SKM-1 treated with dmso at 0.1 percent for 144 hours (cell line): Measurements from ENCODE around the gene SBK3.
"Not testable (repeated sequence)": the region's sequence is repeated elsewhere in the genome, so short reads cannot be mapped to it uniquely, and the experiment has no call there.

ENCODE experiments used
- DNase-seq: peaks from one replicate; lab custom pipeline; 2025; ENCODE audit not compliant: unreplicated experiment; lab: John Stamatoyannopoulos, UW

The SBK3 gene, protein sequence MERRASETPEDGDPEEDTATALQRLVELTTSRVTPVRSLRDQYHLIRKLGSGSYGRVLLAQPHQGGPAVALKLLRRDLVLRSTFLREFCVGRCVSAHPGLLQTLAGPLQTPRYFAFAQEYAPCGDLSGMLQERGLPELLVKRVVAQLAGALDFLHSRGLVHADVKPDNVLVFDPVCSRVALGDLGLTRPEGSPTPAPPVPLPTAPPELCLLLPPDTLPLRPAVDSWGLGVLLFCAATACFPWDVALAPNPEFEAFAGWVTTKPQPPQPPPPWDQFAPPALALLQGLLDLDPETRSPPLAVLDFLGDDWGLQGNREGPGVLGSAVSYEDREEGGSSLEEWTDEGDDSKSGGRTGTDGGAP

DNA sequence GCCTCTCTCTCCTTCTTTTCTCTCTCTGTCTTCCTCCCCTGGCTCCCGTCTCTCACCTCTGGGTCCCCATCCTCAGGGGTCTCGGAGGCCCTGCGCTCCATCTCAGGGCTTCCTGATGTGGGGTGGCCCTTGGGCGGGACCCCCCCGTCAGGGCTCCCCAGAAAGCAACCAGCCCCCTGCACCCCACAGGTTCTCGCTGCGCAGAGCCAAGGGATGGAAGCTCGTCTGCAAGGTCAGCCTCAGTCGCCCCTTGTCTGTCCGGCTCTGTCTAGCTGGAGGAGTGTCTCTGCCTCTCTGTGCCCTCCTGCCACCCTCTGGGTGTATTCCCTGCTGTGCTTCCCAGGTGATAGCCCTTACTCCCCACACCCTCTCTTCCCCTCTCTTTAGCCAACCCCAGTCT is at the start of gene SBK3:
Gene SBK3, minus strand, starts transcription at position 101 of the 400 bp plus-strand sequence. Its CDS starts 0 bp downstream, at position 101.
- DNase-seq: no peak

DNA sequence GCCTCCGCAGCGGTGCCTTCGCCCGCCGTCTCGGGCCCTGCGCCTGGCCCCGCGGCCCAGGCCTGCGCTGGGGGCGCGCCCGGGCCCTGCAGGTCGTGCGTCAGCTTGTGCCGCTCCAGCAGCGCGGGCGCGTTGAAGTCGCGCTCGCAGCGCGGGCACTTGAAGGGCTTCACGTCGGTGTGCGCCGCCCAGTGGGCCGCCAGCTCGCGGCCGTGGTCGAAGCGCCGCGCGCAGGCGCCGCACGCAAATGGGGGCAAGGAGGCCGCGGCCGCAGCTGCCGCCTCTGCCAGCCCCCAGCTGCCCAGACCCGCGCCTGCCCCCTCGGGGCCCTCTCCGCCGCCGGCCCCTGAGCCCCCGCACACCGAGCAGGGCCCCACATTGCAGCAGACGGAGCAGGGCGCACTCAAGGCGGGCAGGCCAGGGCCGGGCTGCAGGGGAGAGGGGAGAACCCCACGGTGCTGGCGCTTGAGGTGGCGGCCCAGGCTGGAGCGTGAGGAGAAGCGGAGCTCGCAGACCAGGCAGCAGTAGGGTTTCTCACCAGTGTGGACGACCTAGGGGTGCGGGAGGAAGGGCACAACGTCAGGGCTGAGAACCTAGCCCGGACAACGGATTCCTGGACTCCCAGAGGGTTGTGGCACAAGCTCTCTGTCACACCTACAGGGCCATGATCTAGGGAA is 47.9 kb upstream of the SBK3 start:
- no peak for DNase-seq

DNA sequence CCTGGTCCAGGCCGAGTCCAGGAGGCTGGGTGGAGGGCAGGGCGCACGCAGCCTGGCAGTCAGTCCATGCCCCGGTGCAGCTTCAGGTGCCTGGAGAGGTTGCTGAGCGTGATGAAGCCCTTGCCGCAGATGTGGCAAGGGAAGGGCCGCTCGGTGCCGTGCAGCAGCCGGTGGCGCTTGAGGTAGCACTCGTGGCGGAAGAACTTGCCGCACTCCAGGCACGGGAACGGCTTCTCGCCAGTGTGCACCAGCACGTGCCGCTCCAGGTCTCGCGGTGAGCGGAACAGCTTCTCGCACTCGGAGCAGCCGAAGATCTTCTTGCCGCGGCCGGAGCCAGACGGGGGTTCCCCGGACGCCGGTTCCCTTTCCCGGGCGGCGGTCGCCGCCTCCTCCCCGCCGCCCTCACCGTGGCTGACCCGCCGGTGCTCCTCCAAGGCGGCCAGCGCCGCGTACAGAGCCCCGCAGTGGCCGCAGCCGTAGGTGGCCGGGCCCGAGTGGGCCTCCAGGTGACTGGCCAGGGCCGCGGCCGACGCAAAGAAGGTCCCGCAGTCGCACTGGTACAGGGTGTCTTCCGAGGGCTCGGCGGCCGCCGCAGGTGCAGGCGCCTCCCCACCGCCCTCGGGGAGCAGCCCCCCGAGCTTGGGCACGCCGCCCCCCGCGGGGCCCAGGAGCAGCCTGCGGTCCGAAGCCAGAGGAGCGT is 47.2 kb upstream of the SBK3 start:
- no peak for DNase-seq

DNA sequence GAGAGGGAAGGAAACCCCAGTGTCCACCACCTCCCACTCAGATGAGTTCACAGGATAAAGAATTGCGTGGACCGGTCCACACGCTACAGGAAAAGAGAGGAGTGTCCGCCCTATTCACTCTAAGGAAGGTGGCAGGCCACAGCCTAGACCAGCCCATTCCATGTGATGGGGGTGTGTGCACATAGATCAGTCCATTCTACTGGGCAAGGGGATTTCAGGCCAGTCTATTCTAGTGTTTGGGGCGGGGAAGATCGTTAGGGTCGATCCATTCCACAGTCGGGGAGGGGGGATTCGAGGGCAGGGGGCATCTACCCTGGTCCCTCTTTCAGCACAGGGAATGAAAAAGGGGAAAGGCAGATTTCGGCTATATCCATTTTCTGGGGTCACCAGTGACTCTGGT is 46.2 kb upstream of the SBK3 start:
- no peak for DNase-seq

DNA sequence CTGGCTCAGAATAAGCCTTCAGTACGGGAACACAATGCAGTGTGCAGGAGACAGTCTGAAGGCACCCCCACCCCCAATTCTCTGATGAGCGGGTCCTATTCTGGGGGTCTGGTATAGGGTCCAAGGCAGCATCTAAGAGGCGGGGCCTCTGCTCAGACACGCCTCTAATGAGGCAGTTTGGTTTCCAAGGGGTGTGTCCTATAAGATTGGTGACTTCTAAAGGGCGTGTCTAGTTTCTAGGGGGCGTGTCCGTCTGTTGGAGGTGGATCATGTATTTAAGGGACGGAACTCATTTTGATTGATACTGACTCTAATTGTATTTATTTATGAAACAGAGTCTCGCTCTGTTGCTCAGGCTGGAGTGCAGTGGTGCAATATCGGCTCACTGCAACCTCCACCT is 45.3 kb upstream of the SBK3 start:
- DNase-seq: no peak

DNA sequence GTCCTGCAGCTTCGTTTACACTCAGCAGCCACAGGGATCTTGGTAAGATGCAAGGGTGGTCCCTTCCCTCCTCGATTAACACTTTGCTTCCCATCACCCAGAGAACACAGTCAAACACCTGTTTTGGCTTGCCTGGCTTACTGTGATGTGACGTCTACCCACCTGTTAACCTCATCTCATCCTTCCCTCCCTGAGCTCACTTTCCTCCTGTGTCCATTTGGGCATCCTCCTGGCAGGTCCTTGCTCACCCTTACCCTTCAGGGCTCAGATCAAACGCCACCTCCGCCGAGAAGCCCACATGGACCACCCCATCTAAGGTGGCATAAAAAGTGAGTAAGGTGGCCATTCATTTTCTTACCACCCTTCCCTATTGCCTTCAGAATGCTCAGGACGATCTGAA is 44.8 kb upstream of the SBK3 start:
- no peak for DNase-seq

DNA sequence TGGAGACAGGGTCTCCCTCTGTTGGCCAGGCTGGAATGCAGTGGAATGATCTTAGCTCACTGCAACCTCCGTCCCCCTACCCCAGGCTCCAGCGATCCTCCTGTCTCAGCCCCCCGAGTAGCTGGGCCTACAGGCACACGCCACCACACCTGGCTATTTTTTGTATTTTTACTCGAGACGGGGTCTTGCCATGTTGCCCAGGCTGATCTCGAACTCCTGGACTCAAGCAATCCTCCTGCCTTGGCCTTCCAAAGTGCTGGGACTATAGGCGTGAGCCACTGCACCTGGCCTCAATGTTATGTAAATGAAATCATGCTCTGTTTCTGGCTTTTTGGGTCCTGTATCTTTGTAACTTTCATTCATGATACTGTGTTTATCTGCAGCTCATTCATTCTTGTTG is 43.4 kb upstream of the SBK3 start:
- DNase-seq: no peak

DNA sequence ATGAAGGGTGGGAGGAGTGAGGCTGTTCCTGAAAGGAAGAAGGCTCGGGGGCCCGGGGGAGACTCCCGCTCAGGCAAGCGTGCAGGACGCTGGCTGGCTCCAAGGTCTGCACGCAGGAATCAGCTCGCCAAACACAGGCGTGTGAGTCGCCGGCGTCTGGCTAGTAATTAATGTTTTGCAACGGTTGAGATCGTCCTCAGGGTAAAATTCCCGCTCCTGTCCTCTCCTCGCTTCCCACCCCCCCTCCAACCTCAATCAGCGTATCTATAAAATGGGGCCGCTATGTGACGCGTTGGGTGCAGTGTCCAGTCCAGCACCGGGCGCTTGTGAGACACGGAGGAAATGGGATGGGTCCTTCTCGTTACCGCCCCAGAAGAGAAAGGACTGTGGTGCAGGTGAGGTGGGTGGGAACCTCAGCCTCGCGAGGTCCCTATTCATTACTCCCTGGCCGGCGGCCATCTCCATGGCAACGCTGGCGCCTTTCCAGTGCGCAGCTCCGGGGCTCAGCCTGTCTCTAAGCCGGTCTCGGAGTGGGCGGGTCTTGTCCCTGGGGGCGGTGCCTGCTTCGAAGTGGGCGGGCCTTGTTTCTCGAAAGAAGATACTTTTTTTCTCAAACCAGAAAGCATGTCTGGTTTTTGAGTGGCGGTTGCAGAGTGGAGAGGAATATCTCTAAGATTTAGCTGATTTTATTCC is 41.8 kb upstream of the SBK3 start:
- peak; percentile 15 for DNase-seq

DNA sequence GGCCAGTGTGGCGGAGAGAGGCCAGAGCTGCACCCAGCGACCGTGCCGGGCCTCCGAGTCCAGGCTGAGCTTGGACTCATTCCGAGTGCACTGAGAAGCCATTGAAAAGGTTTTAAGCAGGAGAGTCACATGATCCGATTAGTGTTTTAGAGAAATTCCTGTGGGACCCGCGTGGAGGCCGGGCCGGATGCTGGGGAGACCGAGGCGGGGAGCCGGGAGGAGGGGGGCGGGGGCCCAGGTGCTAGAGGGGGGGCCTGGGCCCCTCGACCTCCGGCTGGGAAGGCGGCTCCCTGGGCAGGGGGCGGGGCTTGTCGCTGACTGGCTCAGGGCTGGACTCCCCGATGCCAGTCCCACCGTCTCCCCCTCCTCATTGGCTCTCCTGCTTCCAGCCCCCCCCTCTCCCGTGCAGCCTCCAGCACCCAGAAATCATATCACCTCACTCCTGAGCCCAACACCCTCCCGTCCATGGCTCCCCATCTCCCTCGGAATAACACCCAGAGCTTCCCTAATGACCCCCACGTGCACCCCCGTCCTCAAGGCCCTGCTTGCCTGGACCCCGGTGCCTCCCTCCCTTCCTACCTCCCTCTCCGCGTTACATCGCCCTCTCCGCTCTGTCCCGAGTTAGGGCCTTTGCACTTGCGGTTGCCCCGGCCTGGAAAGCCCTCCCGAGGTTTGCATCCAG is 40.5 kb upstream of the SBK3 start:
- DNase-seq: no peak

DNA sequence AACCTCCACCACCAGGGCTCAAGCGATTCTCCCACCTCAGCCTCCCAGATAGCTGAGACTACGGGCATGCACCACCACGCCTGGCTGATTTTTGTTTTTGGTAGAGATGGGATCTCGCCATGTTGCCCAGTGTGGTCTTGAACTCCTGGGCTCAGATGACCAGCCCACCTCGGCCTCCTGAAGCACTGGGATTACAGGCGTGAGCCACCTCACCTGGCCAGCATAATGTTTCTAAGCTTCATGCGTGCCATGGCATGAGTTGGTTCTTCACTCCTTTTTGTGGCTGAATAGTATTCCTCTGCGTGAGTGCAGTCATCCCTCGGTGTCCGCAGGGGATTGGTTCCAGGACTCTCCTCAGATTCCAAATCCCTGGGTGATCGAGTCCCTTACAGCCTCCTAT is 39.5 kb upstream of the SBK3 start:
- DNase-seq: no peak

DNA sequence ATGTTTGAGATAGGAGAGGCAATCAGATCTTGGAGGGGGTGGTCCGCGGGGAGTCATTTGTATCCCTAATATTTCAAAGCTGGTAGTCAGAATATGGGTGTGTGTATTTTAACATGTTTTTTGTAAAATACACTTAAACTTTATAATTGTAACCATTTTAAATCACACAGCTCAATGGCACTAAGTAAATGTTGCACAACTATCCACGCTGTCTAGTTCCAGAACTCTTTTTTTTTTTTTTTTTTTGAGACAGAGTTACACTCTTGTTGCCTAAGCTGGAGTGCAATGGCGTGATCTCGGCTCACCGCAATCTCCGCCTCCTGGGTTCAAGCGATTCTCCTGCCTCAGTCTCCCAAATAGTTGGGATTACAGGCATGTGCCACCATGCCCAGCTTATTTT is 38.6 kb upstream of the SBK3 start:
- DNase-seq: not testable (repeated sequence)

DNA sequence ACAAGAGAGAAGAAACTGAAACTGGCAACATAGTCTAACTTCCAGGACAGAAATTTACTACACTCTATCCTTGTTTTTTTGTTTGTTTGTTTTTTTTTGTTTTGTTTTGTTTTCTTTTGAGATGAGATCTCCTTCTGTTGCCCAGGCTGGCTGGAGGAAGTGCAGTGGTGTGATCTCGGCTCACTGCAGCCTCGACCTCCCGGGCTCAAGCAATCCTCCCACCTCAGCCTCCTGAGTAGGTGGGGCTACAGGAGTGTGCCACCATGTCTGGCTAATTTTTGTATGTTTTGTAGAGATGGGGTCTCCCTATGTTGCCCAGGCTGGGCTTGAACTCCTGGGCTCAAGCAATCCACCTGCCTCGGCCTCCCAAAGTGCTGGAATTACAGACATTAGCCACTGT is 36.9 kb upstream of the SBK3 start:
- not testable (repeated sequence) for DNase-seq

DNA sequence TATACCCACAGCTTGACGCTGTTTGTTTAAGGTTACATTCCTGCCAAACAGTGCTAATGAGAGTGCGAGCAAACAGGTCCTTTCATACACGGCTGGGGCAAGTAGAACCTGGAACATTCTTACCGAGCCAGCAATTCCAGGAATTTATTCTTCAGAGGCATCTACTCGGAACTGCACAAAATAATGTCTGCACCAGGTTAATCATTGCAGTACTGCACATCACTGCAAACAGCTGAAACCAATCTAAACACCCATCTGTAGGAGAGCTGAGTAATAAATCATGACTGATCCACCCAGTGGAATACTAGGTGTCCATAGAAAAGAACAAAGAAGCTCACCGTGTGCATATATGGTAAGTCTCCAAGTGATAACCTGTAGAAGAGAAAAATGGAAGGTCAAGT is 36.5 kb upstream of the SBK3 start:
- no peak for DNase-seq

DNA sequence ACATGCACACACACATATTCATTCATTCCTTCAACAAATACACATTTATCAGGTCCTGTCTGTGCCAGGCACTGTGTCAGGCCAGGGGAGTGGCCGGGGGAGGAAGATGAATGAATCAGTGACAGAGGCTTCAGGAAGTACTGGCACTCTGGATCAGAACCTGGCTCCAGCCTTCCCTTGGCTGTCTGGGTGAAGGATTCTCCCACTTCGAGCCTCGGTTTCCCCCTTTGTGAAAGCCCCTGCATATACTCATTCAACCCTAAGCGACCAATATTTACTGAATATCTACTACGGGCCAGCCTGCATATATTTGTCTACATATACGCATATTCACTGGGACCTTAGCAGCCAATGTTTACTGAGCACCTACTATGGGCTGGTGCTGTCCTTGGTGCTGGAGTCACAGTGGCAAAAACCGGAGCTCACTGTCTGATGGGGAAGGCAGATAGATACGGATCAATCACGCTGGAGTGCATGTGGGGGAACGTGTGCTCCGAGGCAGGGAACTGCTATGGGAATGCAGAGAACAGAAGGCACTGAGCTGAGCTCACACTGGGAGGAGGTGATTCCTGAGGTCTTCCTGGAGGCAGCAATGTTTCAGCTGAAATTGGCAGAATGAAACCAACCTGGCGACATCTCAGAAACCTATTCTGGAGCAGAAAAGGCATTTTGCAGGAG is 35.9 kb upstream of the SBK3 start:
- DNase-seq: no peak

DNA sequence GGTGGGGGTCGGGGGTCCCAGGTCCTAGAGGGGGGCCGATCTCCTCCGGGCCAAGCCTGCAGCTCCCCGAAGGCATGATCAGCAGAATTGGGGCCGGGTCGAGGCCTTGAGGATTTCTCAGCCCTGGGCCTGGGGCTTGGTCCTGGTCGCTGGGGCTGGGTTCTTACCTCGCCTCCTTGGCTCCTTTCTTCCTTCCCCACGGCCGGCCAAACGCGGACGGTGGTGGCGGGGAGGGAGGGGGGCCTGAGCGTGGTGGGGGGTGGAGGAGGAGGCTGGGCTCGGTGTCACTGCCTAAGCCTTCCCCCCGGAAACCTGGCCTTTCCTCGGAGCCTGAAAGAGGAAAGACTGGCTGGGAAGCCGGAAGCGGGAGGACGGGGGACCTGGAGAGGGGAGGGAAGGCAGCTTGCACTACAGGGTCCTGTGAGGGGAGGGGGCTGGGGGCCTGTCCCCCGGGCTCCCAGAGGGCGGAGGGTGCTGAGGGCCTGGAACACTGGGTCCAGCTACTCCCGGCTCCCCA is 35.3 kb upstream of the SBK3 start, which contains the start of gene ZNF579:
Gene ZNF579, minus strand, starts transcription at position 221 of the 517 bp plus-strand sequence. CDS start 1,209 bp downstream, outside the sequence.
- DNase-seq: peak; percentile 48

DNA sequence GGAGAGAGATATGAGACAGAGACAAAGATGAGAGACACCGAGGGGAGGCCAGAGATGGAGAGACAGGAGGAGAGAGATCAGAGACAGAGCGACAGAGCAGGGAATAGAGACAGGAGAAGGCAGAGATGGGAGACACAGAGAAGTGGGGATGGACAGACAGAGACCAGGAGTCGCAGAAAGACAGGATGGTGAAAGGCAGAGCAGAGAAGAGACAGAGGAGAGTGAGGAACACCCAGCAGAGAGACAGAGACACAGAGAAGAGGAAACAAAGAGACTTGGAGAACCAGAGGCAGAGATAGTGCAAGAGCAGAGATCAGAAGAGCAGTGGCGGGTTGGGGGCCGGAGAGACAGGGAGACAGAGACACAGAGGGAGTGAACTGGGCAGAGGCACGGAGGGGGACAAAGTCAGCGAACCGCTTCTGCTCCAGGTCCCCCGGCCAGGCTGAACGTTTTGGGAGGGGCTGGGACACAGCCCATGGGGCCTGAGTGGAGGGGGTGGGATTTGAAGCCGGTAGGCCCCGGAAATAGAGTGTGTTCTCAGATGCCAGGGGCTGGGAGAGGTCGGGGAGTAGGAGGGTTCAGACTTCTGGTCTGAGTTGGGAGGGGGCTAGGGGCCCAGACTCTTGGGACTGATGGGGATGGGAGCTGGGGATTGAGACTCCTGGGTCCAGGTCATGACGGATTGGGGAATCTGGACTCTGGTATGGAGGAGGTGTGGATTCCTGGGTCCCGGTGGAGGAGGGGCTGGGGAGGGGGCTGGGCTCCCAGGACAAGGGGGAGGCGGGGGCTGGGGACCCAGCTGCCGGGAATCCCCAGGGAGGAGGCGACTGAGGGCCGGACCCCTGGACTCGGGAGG is 34.7 kb upstream of the SBK3 start:
- no peak for DNase-seq

DNA sequence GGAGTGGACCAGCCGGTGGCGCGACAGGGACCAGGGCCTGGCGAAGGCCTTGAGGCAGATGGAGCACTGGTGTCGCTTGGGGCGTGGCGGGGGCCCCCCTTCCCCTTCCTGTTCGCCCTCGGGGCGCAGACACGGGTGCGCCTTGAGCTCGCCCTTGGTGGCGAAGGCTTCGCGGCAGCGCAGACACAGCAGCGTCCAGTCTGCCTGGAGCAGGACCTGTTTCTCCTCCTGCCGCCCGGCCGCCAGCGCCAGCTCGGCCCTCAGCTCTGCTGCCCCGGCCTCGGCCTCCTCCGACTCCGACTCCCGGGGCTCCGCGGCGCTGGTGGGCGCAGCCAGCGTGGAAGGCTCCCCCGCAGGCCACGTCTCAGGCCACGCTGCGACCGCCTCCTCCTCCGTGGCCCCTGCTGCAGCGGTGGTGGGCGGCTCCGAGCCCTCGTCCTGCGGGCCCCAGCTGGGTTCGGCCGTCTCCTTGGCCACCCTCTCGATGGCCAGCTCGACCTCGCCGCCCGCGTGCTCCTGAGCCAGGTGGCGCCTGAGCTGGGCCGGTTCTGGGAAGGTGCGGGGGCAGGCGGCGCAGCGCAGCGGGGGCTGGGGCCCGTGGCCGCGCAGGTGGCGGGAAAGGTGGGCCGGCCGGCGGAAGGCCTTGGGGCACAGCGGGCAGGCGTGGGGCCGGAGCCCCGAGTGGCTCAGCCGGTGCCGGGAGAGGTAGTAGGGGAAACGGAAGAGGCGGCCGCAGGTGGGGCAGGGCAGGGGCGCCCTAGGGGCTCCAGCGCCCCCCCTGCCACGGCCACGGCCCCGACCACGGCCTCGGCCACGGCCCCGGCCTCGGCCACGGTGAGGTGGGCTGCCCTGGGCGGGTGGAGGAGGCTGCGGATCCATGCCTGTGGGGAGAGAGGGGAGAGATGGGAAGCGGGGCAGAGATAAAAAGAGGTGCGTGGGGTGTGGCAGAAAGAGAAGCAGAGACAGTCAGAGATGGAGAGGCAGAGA is 33.7 kb upstream of the SBK3 start:
- DNase-seq: no peak
